NCI-H1092 treated with DMSO at 0.1 percent for 48 hours (cell line): ENCODE data around the gene KHK.

Experiments
- DNase-seq: peaks from one replicate; lab custom pipeline; 2025; lab: John Stamatoyannopoulos, UW

KHK gene

GRCh38 chr2:27126252-27126710, 39.7 kb downstream of the KHK start:
- no peak for DNase-seq

GRCh38 chr2:27127883-27128667, 41.5 kb downstream of the KHK start:
- DNase-seq, result no peak

GRCh38 chr2:27128668-27129571, 42.3 kb downstream of the KHK start:
- no peak for DNase-seq

GRCh38 chr2:27130396-27130795, 43.8 kb downstream of the KHK start:
- no peak for DNase-seq

- DNase-seq, result no peak
Measured at GRCh38 chr2:27131429-27131828, 44.9 kb downstream of the KHK start.

- no peak for DNase-seq
Measured at GRCh38 chr2:27133195-27133875, 46.8 kb downstream of the KHK start.

GRCh38 chr2:27133905-27134780, 47.6 kb downstream of the KHK start, which contains the start of gene PREB:
TSS of gene PREB (minus strand) at chr2:27134636. CDS start at chr2:27134421, 215 bp downstream.
- peak; percentile 86 for DNase-seq

- DNase-seq, result no peak
Measured at GRCh38 chr2:27134781-27135477, 48.4 kb downstream of the KHK start.

- no peak for DNase-seq
Measured at GRCh38 chr2:27135478-27135955, 48.9 kb downstream of the KHK start.

GRCh38 chr2:27136751-27137150, 50.2 kb downstream of the KHK start:
- DNase-seq, result no peak

- no peak for DNase-seq
Measured at GRCh38 chr2:27137322-27137935, 50.9 kb downstream of the KHK start.

- no peak for DNase-seq
Measured at GRCh38 chr2:27138111-27138510, 51.5 kb downstream of the KHK start.

GRCh38 chr2:27139310-27139709, 52.7 kb downstream of the KHK start, which contains the start of gene PRR30:
TSS of gene PRR30 (minus strand) at chr2:27139410. CDS start at chr2:27138329, 1,081 bp downstream.
- no peak for DNase-seq

- DNase-seq, result no peak
Measured at GRCh38 chr2:27143285-27143684, 56.7 kb downstream of the KHK start.

- no peak for DNase-seq
Measured at GRCh38 chr2:27145682-27146081, 59.1 kb downstream of the KHK start.

- no peak for DNase-seq
Measured at GRCh38 chr2:27147935-27148334, 61.4 kb downstream of the KHK start.

- no peak for DNase-seq
Measured at GRCh38 chr2:27148801-27149439, 62.3 kb downstream of the KHK start, which contains the start of gene TCF23. TSS of gene TCF23 (plus strand) at chr2:27149004. CDS start at chr2:27149134, 130 bp downstream.

GRCh38 chr2:27149570-27150405, 63.2 kb downstream of the KHK start:
- DNase-seq, result no peak
